Prostate gland (tissue), 2 donors: ENCODE measurements around the gene PPP2R5B.

Experiments used
- CTCF ChIP-seq, 4 experiments: fragments of 200-600 bp in 2 of 4; fragments of 450-650 bp in 2 of 4; sonication (generic) in 2 of 4; IDR thresholded peaks; 1 replicate in 3 of 4; 2 replicates in 1 of 4; pipeline ENCODE4 v1.5.1; 2016 to 2019; ENCODE audit warnings: antibody characterized with exemption in 4 of 4, mild to moderate bottlenecking in 2 of 4, moderate library complexity in 2 of 4
- POLR2A ChIP-seq: fragments of 450-650 bp; IDR thresholded peaks from one replicate; pipeline ENCODE4 v1.6.1; 2016; ENCODE audit warnings: antibody characterized with exemption, mild to moderate bottlenecking
- POLR2AphosphoS5 ChIP-seq: sonication (generic); formaldehyde crosslinking; IDR thresholded peaks from one replicate; pipeline ENCODE4 v1.6.1; 2017; ENCODE audit warnings: antibody characterized with exemption

GRCh38 chr11:64936539-64936938 is 12.1 kb downstream of the PPP2R5B start:
- TF ChIP-seq CTCF (IDR thresholded peaks at IDR 0.05), result no peak
- TF ChIP-seq POLR2A, result no peak
- TF ChIP-seq POLR2AphosphoS5, result no peak
